Hepatocyte (in vitro differentiated cells): ENCODE results near the gene CREB5. TPM values are rescaled to one million over a fixed set of nuclear protein-coding genes. Genes with fewer than 3 reads are reported as not detected.
A peak's percentile ranks its signal among the peaks of the same experiment; 100 is the strongest.

Experiments used
- DNase-seq: peaks from one replicate; pipeline ENCODE4 v3.0.0-alpha.2; 2016; ENCODE audit warnings: low spot score
- H2AFZ ChIP-seq: fragments of 200-600 bp; sonication (generic); 2 replicates; pipeline ENCODE4 v1.6.0; 2016; ENCODE audit warnings: antibody characterized with exemption, mild to moderate bottlenecking
- H3K27ac ChIP-seq: fragments of 200-600 bp; sonication (generic); 2 replicates; pipeline ENCODE4 v1.5.1; 2016; ENCODE audit warnings: mild to moderate bottlenecking
- H3K27me3 ChIP-seq: fragments of 200-600 bp; sonication (generic); 2 replicates; pipeline ENCODE4 v1.6.1; 2016
- H3K36me3 ChIP-seq: fragments of 200-600 bp; sonication (generic); replicated peaks from 2 replicates; pipeline ENCODE4 v1.5.1; 2016; ENCODE audit warnings: low read depth; ENCODE audit not compliant: insufficient read depth
- H3K4me1 ChIP-seq: fragments of 200-600 bp; sonication (generic); 2 replicates; pipeline ENCODE4 v1.5.1; 2016; ENCODE audit warnings: mild to moderate bottlenecking, moderate library complexity; ENCODE audit not compliant: insufficient read depth
- H3K4me2 ChIP-seq: fragments of 200-600 bp; sonication (generic); 2 replicates; pipeline ENCODE4 v1.6.0; 2016
- H3K4me3 ChIP-seq: fragments of 200-600 bp; sonication (generic); 2 replicates; pipeline ENCODE4 v1.5.1; 2016; ENCODE audit warnings: mild to moderate bottlenecking
- H3K79me2 ChIP-seq: fragments of 200-600 bp; sonication (generic); 2 replicates; pipeline ENCODE4 v1.6.0; 2017; ENCODE audit warnings: mild to moderate bottlenecking
- H3K9me2 ChIP-seq: fragments of 200-600 bp; sonication (generic); replicated peaks from 2 replicates; pipeline ENCODE4 v1.6.0; 2017; ENCODE audit warnings: mild to moderate bottlenecking; ENCODE audit not compliant: insufficient read depth
- H3K9me3 ChIP-seq: fragments of 200-600 bp; sonication (generic); 2 replicates; pipeline ENCODE4 v1.5.1; 2016; ENCODE audit warnings: low read depth, mild to moderate bottlenecking
- H4K20me1 ChIP-seq: fragments of 200-600 bp; sonication (generic); 2 replicates; pipeline ENCODE4 v1.6.0; 2016; ENCODE audit warnings: mild to moderate bottlenecking; ENCODE audit not compliant: insufficient read depth, poor library complexity, severe bottlenecking
- CTCF ChIP-seq: fragments of 200-600 bp; sonication (generic); IDR thresholded peaks from 2 replicates; pipeline ENCODE4 v1.5.1; 2016; ENCODE audit warnings: antibody characterized with exemption, mild to moderate bottlenecking; ENCODE audit not compliant: poor library complexity
- EZH2 ChIP-seq: fragments of 200-600 bp; sonication (generic); IDR thresholded peaks from 2 replicates; pipeline ENCODE4 v1.6.1; 2016; ENCODE audit warnings: antibody characterized with exemption, mild to moderate bottlenecking, borderline replicate concordance
- EZH2phosphoT487 ChIP-seq: fragments of 200-600 bp; sonication (generic); IDR thresholded peaks from one replicate; pipeline ENCODE4 v1.6.1; 2018; ENCODE audit warnings: antibody characterized with exemption, mild to moderate bottlenecking, low read depth, moderate library complexity; ENCODE audit not compliant: unreplicated experiment, severe bottlenecking
- WGBS: methylation state at CpG from one replicate; pipeline ENCODE4 v1.1.6; 2016; ENCODE audit warnings: low lambda C conversion rate; ENCODE audit errors: missing lambda C conversion rate; 5-methylcytosine and 5-hydroxymethylcytosine counted together
- polyA plus RNA-seq: library from polyadenylated mRNA; unstranded; fragments of >200 nt; fragmentation: Nextera tagmentation; extraction: Ambion mirVana; gene quantifications from 2 replicates; pipeline ENCODE4 v1.2.1, GENCODE V29; 2016
- total RNA-seq: library from RNA; depleted of rRNA; stranded (reverse); fragments of >200 nt; gene quantifications from 2 replicates; pipeline ENCODE4 v1.2.3, GENCODE V29; 2014

CREB5 gene
- total and polyA plus RNA-seq, 2 experiments from 2014 or later, result 14.0 to 27.9 TPM

- H3K4me2 ChIP-seq, result peak overlapping the region; percentile 93
- no peaks in the 10 kb centered on the region for H3K79me2 ChIP-seq
- peak; percentile 85 for DNase-seq
- no peaks in the 10 kb centered on the region for H3K9me2 ChIP-seq
- H3K4me1 ChIP-seq, result peaks cover 7% of the 10 kb centered on the region
- no peak overlapping the region for H3K27ac ChIP-seq
- H4K20me1 ChIP-seq, result no peaks in the 10 kb centered on the region
- peaks cover 36% of the 10 kb centered on the region for H3K27me3 ChIP-seq
- H3K4me3 ChIP-seq, result peak overlapping the region; percentile 48
- H2AFZ ChIP-seq, result peak overlapping the region; percentile 87
- WGBS, result 9% methylated on average over 62 of the region's 63 CpGs
- H3K36me3 ChIP-seq, result no peaks in the 10 kb centered on the region
- no peaks in the 10 kb centered on the region for H3K9me3 ChIP-seq
- no peak for TF ChIP-seq EZH2
- TF ChIP-seq CTCF, result peak; percentile 90
These were observed 441.8 kb downstream of the CREB5 start for GRCh38 chr7:28853834-28854749.

- 100% methylated on average over 3 of the region's 3 CpGs for WGBS
- no peak for DNase-seq
- TF ChIP-seq EZH2phosphoT487 (no peak), EZH2 (no peak), CTCF (no peak)
- Histone ChIP-seq H3K27me3 (peaks cover 36% of the 10 kb centered on the region), H3K27ac (no peak overlapping the region), H3K9me2 (no peaks in the 10 kb centered on the region), H3K4me2 (peak overlapping the region; percentile 93), H3K9me3 (no peaks in the 10 kb centered on the region), H4K20me1 (no peaks in the 10 kb centered on the region), H2AFZ (peak overlapping the region; percentile 87), H3K4me1 (peaks cover 7% of the 10 kb centered on the region), H3K4me3 (no peak overlapping the region), H3K36me3 (no peaks in the 10 kb centered on the region), H3K79me2 (no peaks in the 10 kb centered on the region)
These were observed 442.4 kb downstream of the CREB5 start for GRCh38 chr7:28854750-28855074.

- DNase-seq, result peak; percentile 64
- WGBS, result 83% methylated on average over 4 of the region's 4 CpGs
- H3K36me3 ChIP-seq, result no peaks in the 10 kb centered on the region
- H3K9me3 ChIP-seq, result no peaks in the 10 kb centered on the region
- no peak overlapping the region for H3K4me3 ChIP-seq
- H3K27ac ChIP-seq, result no peak overlapping the region
- no peak overlapping the region for H3K4me2 ChIP-seq
- H3K4me1 ChIP-seq, result peaks cover 7% of the 10 kb centered on the region
- H4K20me1 ChIP-seq, result no peaks in the 10 kb centered on the region
- H3K27me3 ChIP-seq, result peaks cover 33% of the 10 kb centered on the region
- H3K79me2 ChIP-seq, result no peaks in the 10 kb centered on the region
- no peak overlapping the region for H2AFZ ChIP-seq
- TF ChIP-seq EZH2phosphoT487 (no peak), CTCF (no peak), EZH2 (no peak)
- no peaks in the 10 kb centered on the region for H3K9me2 ChIP-seq
These were observed 443.4 kb downstream of the CREB5 start for GRCh38 chr7:28855538-28856217.
